Fibroblast of lung (primary cell): ENCODE measurements around the gene SUMF1. TPM values are rescaled to one million over a fixed set of nuclear protein-coding genes. Genes with fewer than 3 reads are reported as not detected.

Experiments
- DNase-seq, 2 donors: peaks; one replicate each; pipeline versions ENCODE4 v3.0.0 to v3.0.0-alpha.2; 2010; ENCODE audit warnings: low read depth in 2 of 2
- H2AFZ ChIP-seq: 2 replicates; pipeline ENCODE4 v1.5.1; 2012; ENCODE audit warnings: low read length, control low read depth, inconsistent platforms
- H3K27ac ChIP-seq: 2 replicates; pipeline ENCODE4 v1.5.1; 2011; ENCODE audit warnings: low read length, control low read depth; ENCODE audit not compliant: insufficient read depth
- H3K27me3 ChIP-seq: 2 replicates; pipeline ENCODE4 v1.5.1; 2011; ENCODE audit warnings: mild to moderate bottlenecking, low read length; ENCODE audit not compliant: control insufficient read depth, insufficient read depth
- H3K36me3 ChIP-seq: 2 replicates; pipeline ENCODE4 v1.5.1; 2011; ENCODE audit warnings: low read length; ENCODE audit not compliant: control insufficient read depth, insufficient read depth
- H3K4me1 ChIP-seq: 2 replicates; pipeline ENCODE4 v1.5.1; 2011; ENCODE audit warnings: low read length; ENCODE audit not compliant: control insufficient read depth, insufficient read depth; ENCODE audit errors: extremely low read depth
- H3K4me2 ChIP-seq: 2 replicates; pipeline ENCODE4 v1.5.1; 2011; ENCODE audit warnings: low read length, control low read depth; ENCODE audit not compliant: insufficient read depth; ENCODE audit errors: extremely low read depth
- H3K4me3 ChIP-seq, 4 experiments: fragments of 200-600 bp in 1 of 4; sonication (generic) in 1 of 4; replicated peaks in 1 of 4; 2 replicates each; pipeline ENCODE4 v1.5.1; 2011 to 2016; ENCODE audit warnings: low read length in 4 of 4, low read depth in 3 of 4, mild to moderate bottlenecking in 3 of 4, control low read depth in 2 of 4, inconsistent platforms in 1 of 4, mixed read lengths in 1 of 4; ENCODE audit not compliant: insufficient read depth in 1 of 4; ENCODE audit errors: control extremely low read depth in 1 of 4
- H3K79me2 ChIP-seq: 2 replicates; pipeline ENCODE4 v1.5.1; 2012; ENCODE audit warnings: mild to moderate bottlenecking, low read length, inconsistent platforms; ENCODE audit not compliant: control insufficient read depth, insufficient read depth
- H3K9ac ChIP-seq: 2 replicates; pipeline ENCODE4 v1.5.1; 2011; ENCODE audit warnings: mild to moderate bottlenecking, low read length, control low read depth; ENCODE audit not compliant: insufficient read depth
- H3K9me3 ChIP-seq: 2 replicates; pipeline ENCODE4 v1.5.1; 2012; ENCODE audit warnings: low read depth, low read length; ENCODE audit not compliant: control insufficient read depth, insufficient read depth
- H4K20me1 ChIP-seq: 2 replicates; pipeline ENCODE4 v1.5.1; 2011; ENCODE audit warnings: low read length; ENCODE audit not compliant: control insufficient read depth, insufficient read depth; ENCODE audit errors: extremely low read depth
- CTCF ChIP-seq, 2 donors: IDR thresholded peaks in 1 of 2; conservative IDR thresholded peaks in 1 of 2; 1 replicate in 1 of 2; 2 replicates in 1 of 2; pipeline ENCODE4 v1.5.1; 2011 to 2012; ENCODE audit warnings: low read length in 2 of 2, control low read depth in 1 of 2, inconsistent platforms in 1 of 2, low read depth in 1 of 2, mild to moderate bottlenecking in 1 of 2
- EZH2 ChIP-seq: IDR thresholded peaks from 2 replicates; pipeline ENCODE4 v1.5.1; 2012; ENCODE audit warnings: low read length, control low read depth, mild to moderate bottlenecking; ENCODE audit errors: missing control alignments
- polyA plus RNA-seq, 2 donors: library from polyadenylated mRNA; depleted of rRNA in 1 of 2; stranded (reverse) in 1 of 2; unstranded in 1 of 2; fragments of >200 nt; gene quantifications; 2 replicates each; pipeline ENCODE4 v1.2.1, GENCODE V29; 2011 to 2012; ENCODE audit warnings: missing spikeins in 1 of 2
- total RNA-seq: library from RNA; depleted of rRNA; stranded (reverse); fragments of >200 nt; gene quantifications from 2 replicates; pipeline ENCODE4 v1.2.1, GENCODE V29; 2014

SUMF1 gene
- total and polyA plus RNA-seq, 2 donors (not counting 1 experiment from before 2014, with no cell fraction given): 50.0 to 64.6 TPM

GRCh38 chr3:4313606-4314293 is 153.3 kb downstream of the SUMF1 start:
- no peaks in the 10 kb centered on the region for H4K20me1 ChIP-seq
- H3K36me3 ChIP-seq: no peaks in the 10 kb centered on the region
- no peaks in the 10 kb centered on the region for H3K27me3 ChIP-seq
- no peak overlapping the region for H3K9ac ChIP-seq
- TF ChIP-seq CTCF (conservative IDR thresholded peaks at IDR 0.05 in 1 of 2, IDR thresholded peaks at IDR 0.05 in 1 of 2; ENCODE audit: low read depth in 1 of 2, low read length in 2 of 2) (no peak), EZH2 (no peak)
- H3K79me2 ChIP-seq: no peaks in the 10 kb centered on the region
- no peak overlapping the region for H3K4me2 ChIP-seq
- peak in 1 of 2 donors; percentile 6 for DNase-seq
- no peak overlapping the region for H3K27ac ChIP-seq
- H3K9me3 ChIP-seq: no peaks in the 10 kb centered on the region
- no peaks in the 10 kb centered on the region for H3K4me1 ChIP-seq
- no peak overlapping the region for H2AFZ ChIP-seq
- H3K4me3 ChIP-seq: no peak overlapping the region

- no peaks in the 10 kb centered on the region for H3K27me3 ChIP-seq
- H3K9me3 ChIP-seq: no peaks in the 10 kb centered on the region
- H4K20me1 ChIP-seq: no peaks in the 10 kb centered on the region
- no peak overlapping the region for H3K4me2 ChIP-seq
- H3K27ac ChIP-seq: no peak overlapping the region
- no peaks in the 10 kb centered on the region for H3K79me2 ChIP-seq
- TF ChIP-seq CTCF (conservative IDR thresholded peaks at IDR 0.05 in 1 of 2, IDR thresholded peaks at IDR 0.05 in 1 of 2; ENCODE audit: low read depth in 1 of 2, low read length in 2 of 2) (no peak), EZH2 (no peak)
- H3K4me3 ChIP-seq: no peak overlapping the region
- no peak overlapping the region for H3K9ac ChIP-seq
- H2AFZ ChIP-seq: no peak overlapping the region
- DNase-seq: no peak
- H3K36me3 ChIP-seq: no peaks in the 10 kb centered on the region
- H3K4me1 ChIP-seq: no peaks in the 10 kb centered on the region
These were observed 155.6 kb downstream of the SUMF1 start for GRCh38 chr3:4311496-4311895.

Other genes with a start within 250 kb of the SUMF1 start
- gene SETMAR, start 163.9 kb downstream of the SUMF1 start, total RNA-seq: 13.9 and 14.1 TPM in 2 replicates
- gene SETMAR, start 163.9 kb downstream of the SUMF1 start, polyA plus RNA-seq: 12.3 and 14.7 TPM in 2 replicates
- 48.0 and 87.0 TPM in 2 replicates for gene ITPR1, start 26.1 kb upstream of the SUMF1 start, total RNA-seq
- 6.7 and 19.2 TPM in 2 replicates for gene ITPR1, start 26.1 kb upstream of the SUMF1 start, polyA plus RNA-seq